Measurements from ENCODE around the gene CPN2.

CPN2 gene

GRCh38 chr3:194315088-194315964, 35.8 kb downstream of the CPN2 start:
- in situ Hi-C loops (cut with HindIII; ENCODE audit: low sequenced_read_pairs) = no loop called here

- in situ Hi-C loops (cut with HindIII; ENCODE audit: low sequenced_read_pairs) = no loop called here
Measured at GRCh38 chr3:194314388-194315068, 36.6 kb downstream of the CPN2 start.

GRCh38 chr3:194313560-194314387, 37.4 kb downstream of the CPN2 start:
- in situ Hi-C loops (cut with HindIII; ENCODE audit: low sequenced_read_pairs) = no loop called here

GRCh38 chr3:194312743-194313281, 38.3 kb downstream of the CPN2 start:
- in situ Hi-C loops (cut with HindIII; ENCODE audit: low sequenced_read_pairs) = no loop called here

- in situ Hi-C loops (cut with HindIII; ENCODE audit: low sequenced_read_pairs) = no loop called here
Measured at GRCh38 chr3:194312186-194312742, 38.9 kb downstream of the CPN2 start.

- in situ Hi-C loops (cut with HindIII; ENCODE audit: low sequenced_read_pairs) = no loop called here
Measured at GRCh38 chr3:194311000-194311399, 40.1 kb downstream of the CPN2 start.

GRCh38 chr3:194310060-194310835, 40.9 kb downstream of the CPN2 start:
- in situ Hi-C loops (cut with HindIII; ENCODE audit: low sequenced_read_pairs) = no loop called here

GRCh38 chr3:194308601-194309449, 42.3 kb downstream of the CPN2 start:
- in situ Hi-C loops (cut with HindIII; ENCODE audit: low sequenced_read_pairs) = loop anchor here (5.0 to 10.0 kb wide), 4 partner anchors 42 to 537 kb away; no protein-coding TSS in a partner anchor

- in situ Hi-C loops (cut with HindIII; ENCODE audit: low sequenced_read_pairs) = loop anchor here (5.0 to 10.0 kb wide), 4 partner anchors 41 to 536 kb away; no protein-coding TSS in a partner anchor
Measured at GRCh38 chr3:194307849-194308248, 43.3 kb downstream of the CPN2 start.

- in situ Hi-C loops (cut with HindIII; ENCODE audit: low sequenced_read_pairs) = loop anchor here (5.0 to 10.0 kb wide), 4 partner anchors 40 to 535 kb away; no protein-coding TSS in a partner anchor
Measured at GRCh38 chr3:194306771-194307640, 44.1 kb downstream of the CPN2 start.

- in situ Hi-C loops (cut with HindIII; ENCODE audit: low sequenced_read_pairs) = loop anchor here (5.0 to 10.0 kb wide), 4 partner anchors 39 to 534 kb away; no protein-coding TSS in a partner anchor
Measured at GRCh38 chr3:194306109-194306686, 44.9 kb downstream of the CPN2 start.

GRCh38 chr3:194305356-194306108, 45.6 kb downstream of the CPN2 start:
- in situ Hi-C loops (cut with HindIII; ENCODE audit: low sequenced_read_pairs) = loop anchor here (5.0 to 10.0 kb wide), 4 partner anchors 38 to 533 kb away; no protein-coding TSS in a partner anchor

- in situ Hi-C loops (cut with HindIII; ENCODE audit: low sequenced_read_pairs) = loop anchor here (10.0 kb wide), 1 partner anchor 310 kb away; no protein-coding TSS in a partner anchor
Measured at GRCh38 chr3:194304186-194304917, 46.8 kb downstream of the CPN2 start.

- in situ Hi-C loops (cut with HindIII; ENCODE audit: low sequenced_read_pairs) = loop anchor here (10.0 kb wide), 1 partner anchor 309 kb away; no protein-coding TSS in a partner anchor
Measured at GRCh38 chr3:194303749-194304148, 47.4 kb downstream of the CPN2 start.

- in situ Hi-C loops (cut with HindIII; ENCODE audit: low sequenced_read_pairs) = loop anchor here (10.0 kb wide), 1 partner anchor 307 kb away; no protein-coding TSS in a partner anchor
Measured at GRCh38 chr3:194301730-194302129, 49.4 kb downstream of the CPN2 start.

Measured in endothelial cell of hepatic sinusoid (primary cell).